HepG2 (cell line): Measurements from ENCODE around the gene HBS1L. TPM values are rescaled to one million over a fixed set of nuclear protein-coding genes. Genes with fewer than 3 reads are reported as not detected.

Experiments used
- ATAC-seq: fragments of 200-7000 bp; cut with Tn5 transposase; 3 replicates; pipeline ENCODE4 v1.9.1; 2020; ENCODE audit warnings: mild to moderate bottlenecking, moderate library complexity
- BruUV-seq: library from RNA; stranded (reverse); fragments of 400-500 nt; replicated peaks from 2 replicates; lab custom pipeline; 2021; lab: Mats Ljungman, UMichigan
- CTCF ChIA-PET: fragments of 300-600 bp; formaldehyde crosslinking; extraction: SDS; loops from one replicate; lab custom pipeline; 2021; ENCODE audit warnings: low total read pairs, inconsistent platforms, low intra/inter-chr PET ratio; lab: Yijun Ruan, JAX
- POLR2A ChIA-PET: fragments of 350-600 bp; sonication (Branson Sonifier 250); formaldehyde crosslinking; loops from one replicate; lab custom pipeline; 2020; ENCODE audit warnings: antibody characterized with exemption, inconsistent platforms; lab: Yijun Ruan, JAX
- DNase-seq: peaks from one replicate; pipeline ENCODE4 v3.0.0-alpha.2; 2015; ENCODE audit warnings: low spot score
- FAIRE-seq: peaks from 3 replicates; lab custom pipeline; 2011; peaks lifted over from hg19 to GRCh38; lab: Jason Lieb, UNC
- H2AFZ ChIP-seq: one replicate; pipeline ENCODE4 v1.6.1; 2011; ENCODE audit warnings: low read length, inconsistent platforms
- H3K27ac ChIP-seq: fragments of 300-600 bp; 3 replicates; pipeline ENCODE4 v1.8.0; 2011; ENCODE audit warnings: mixed run types, mild to moderate bottlenecking, mixed read lengths, low read length, inconsistent platforms; ENCODE audit not compliant: insufficient read depth; ENCODE audit errors: extremely low read length
- H3K27me3 ChIP-seq, 2 experiments: fragments of 200-600 bp in 1 of 2; 2 replicates in 1 of 2; 3 replicates in 1 of 2; pipeline versions ENCODE4 v1.6.0 to v1.8.0; 2011; ENCODE audit warnings: low read length in 2 of 2, mild to moderate bottlenecking in 2 of 2, moderate library complexity in 2 of 2, inconsistent platforms in 1 of 2; ENCODE audit not compliant: insufficient read depth in 2 of 2, control insufficient read depth in 1 of 2
- H3K36me3 ChIP-seq, 2 experiments: fragments of 200-600 bp in 1 of 2; replicated peaks in 1 of 2; 2 replicates in 1 of 2; 3 replicates in 1 of 2; pipeline versions ENCODE4 v1.5.1 to v1.8.0; 2011; ENCODE audit warnings: low read length in 2 of 2, inconsistent platforms in 1 of 2; ENCODE audit not compliant: insufficient read depth in 2 of 2, control insufficient read depth in 1 of 2
- H3K4me1 ChIP-seq: 2 replicates; pipeline ENCODE4 v1.5.1; 2012; ENCODE audit warnings: low read length, inconsistent platforms; ENCODE audit not compliant: insufficient read depth
- H3K4me2 ChIP-seq: 2 replicates; pipeline ENCODE4 v1.6.0; 2011; ENCODE audit warnings: low read depth, low read length, inconsistent platforms
- H3K4me3 ChIP-seq, 3 experiments: fragments of 200-600 bp in 1 of 3; sonication (generic), shearing (Covaris generic) in 1 of 3; replicated peaks in 1 of 3; 2 replicates each; pipeline ENCODE4 v1.5.1; 2011 to 2016; ENCODE audit warnings: low read length in 3 of 3, inconsistent platforms in 2 of 3, low read depth in 2 of 3, mild to moderate bottlenecking in 2 of 3, control low read depth in 1 of 3, mixed read lengths in 1 of 3; ENCODE audit not compliant: insufficient read depth in 1 of 3
- H3K79me2 ChIP-seq: one replicate; pipeline ENCODE4 v1.6.1; 2011; ENCODE audit warnings: low read length, inconsistent platforms; ENCODE audit not compliant: insufficient read depth
- H3K9ac ChIP-seq: 2 replicates; pipeline ENCODE4 v1.6.0; 2011; ENCODE audit warnings: mild to moderate bottlenecking, low read depth, low read length, inconsistent platforms; ENCODE audit not compliant: insufficient read depth
- H3K9me3 ChIP-seq: 2 replicates; pipeline ENCODE4 v1.5.1; 2012; ENCODE audit warnings: mild to moderate bottlenecking, low read length
- H4K20me1 ChIP-seq: 2 replicates; pipeline ENCODE4 v1.6.0; 2011; ENCODE audit warnings: inconsistent platforms, mild to moderate bottlenecking, low read length, moderate library complexity; ENCODE audit not compliant: insufficient read depth
- ELF3 ChIP-seq: IDR thresholded peaks from 2 replicates; pipeline ENCODE4 v1.6.1; 2016; ENCODE audit warnings: missing genetic modification reagents, missing compliant biosample characterization
- KDM6A ChIP-seq: IDR thresholded peaks from 2 replicates; pipeline ENCODE4 v1.6.1; 2016; ENCODE audit warnings: low read depth
- KMT2A ChIP-seq: sonication (generic); formaldehyde crosslinking; IDR thresholded peaks from 2 replicates; pipeline ENCODE4 v1.4.0; 2020; ENCODE audit warnings: missing genetic modification reagents
- RBFOX2 ChIP-seq: fragments of 200-400 bp; formaldehyde crosslinking; IDR thresholded peaks from 2 replicates; pipeline ENCODE4 v1.6.1; 2017; ENCODE audit warnings: low read depth, mild to moderate bottlenecking, low read length
- RFXANK ChIP-seq: IDR thresholded peaks from 2 replicates; pipeline ENCODE4 v1.6.1; 2016
- ZFP36 ChIP-seq: fragments of 150-350 bp; IDR thresholded peaks from 2 replicates; pipeline ENCODE4 v1.6.1; 2018; ENCODE audit warnings: borderline replicate concordance, low read length, low read depth; ENCODE audit not compliant: partially characterized antibody
- ZNF17 ChIP-seq: sonication (generic); formaldehyde crosslinking; IDR thresholded peaks from 2 replicates; pipeline ENCODE4 v1.5.0; 2020; ENCODE audit warnings: mild to moderate bottlenecking, missing genetic modification reagents
- ZNF362 ChIP-seq: sonication (generic); formaldehyde crosslinking; IDR thresholded peaks from 2 replicates; pipeline ENCODE4 v1.4.0; 2020; ENCODE audit warnings: missing genetic modification reagents, mild to moderate bottlenecking, borderline replicate concordance
- ZNF629 ChIP-seq: sonication (generic); formaldehyde crosslinking; conservative IDR thresholded peaks from 2 replicates; pipeline ENCODE4 v1.5.0; 2020; ENCODE audit warnings: missing genetic modification reagents
- ZNF644 ChIP-seq: IDR thresholded peaks from 2 replicates; pipeline ENCODE4 v1.6.1; 2016; ENCODE audit warnings: low read depth
- ZNF747 ChIP-seq: sonication (generic); formaldehyde crosslinking; IDR thresholded peaks from 2 replicates; pipeline ENCODE4 v1.8.1; 2023; ENCODE audit warnings: missing genetic modification reagents, mild to moderate bottlenecking, borderline replicate concordance
- ZNF879 ChIP-seq: sonication (generic); formaldehyde crosslinking; IDR thresholded peaks from 2 replicates; pipeline ENCODE4 v1.8.1; 2023; ENCODE audit warnings: missing genetic modification reagents
- WGBS: methylation state at CpG from one replicate; pipeline ENCODE4 v1.1.6; 2017; ENCODE audit warnings: low lambda C conversion rate; 5-methylcytosine and 5-hydroxymethylcytosine counted together
- in situ Hi-C: cut with HindIII; loops from 2 replicates; pipeline ENCODE4 v1.10.0; 2017; ENCODE audit warnings: low pct_unique_long_range_greater_than_20kb; ENCODE audit not compliant: extremely low pct_ligation_motif_present
- intact Hi-C: fragments of 100-400 bp; cut with micrococcal nuclease; formaldehyde crosslinking; loops from one replicate; pipeline ENCODE4 v1.10.0; 2022; ENCODE audit not compliant: unreplicated experiment
- polyA plus RNA-seq, 8 experiments: library from polyadenylated mRNA; depleted of rRNA in 3 of 8; stranded (reverse) in 7 of 8; unstranded in 1 of 8; fragments of >200 nt; fragmentation: Illumina TruSeq in 4 of 8; extraction: Trizol in 4 of 8; gene quantifications; 2 replicates each; pipeline versions ENCODE4 v1.2.1 to v1.2.3, GENCODE V29; 2011 to 2016; ENCODE audit warnings: low read depth in 4 of 8, missing spikeins in 1 of 8, mixed read lengths in 1 of 8; ENCODE audit not compliant: insufficient read depth in 1 of 8
- total RNA-seq, 5 experiments: library from RNA; depleted of rRNA; stranded (reverse); fragments of >200 nt; fragmentation: Illumina TruSeq; extraction: Trizol; gene quantifications; 2 replicates each; pipeline ENCODE4 v1.2.3, GENCODE V29; 2016; ENCODE audit warnings: low read depth in 1 of 5
- TF ChIP-seq, protein P1 (sequence below): sonication (generic); formaldehyde crosslinking; IDR thresholded peaks from 2 replicates; pipeline ENCODE4 v1.4.0; 2020; ENCODE audit warnings: low read depth, missing genetic modification reagents
- TF ChIP-seq, protein P2 (sequence below): IDR thresholded peaks from 2 replicates; pipeline ENCODE4 v1.4.0; 2020; ENCODE audit warnings: mild to moderate bottlenecking, missing genetic modification reagents
- TF ChIP-seq, protein P3 (sequence below): sonication (generic); formaldehyde crosslinking; IDR thresholded peaks from 2 replicates; pipeline ENCODE4 v1.4.0; 2020; ENCODE audit warnings: mild to moderate bottlenecking, missing genetic modification reagents

Gene HBS1L
- total and polyA plus RNA-seq, 2 of the 13 experiments (the other 11 are each of a cell fraction or from before 2014, with no cell fraction given) = 44.1 to 138 TPM

DNA sequence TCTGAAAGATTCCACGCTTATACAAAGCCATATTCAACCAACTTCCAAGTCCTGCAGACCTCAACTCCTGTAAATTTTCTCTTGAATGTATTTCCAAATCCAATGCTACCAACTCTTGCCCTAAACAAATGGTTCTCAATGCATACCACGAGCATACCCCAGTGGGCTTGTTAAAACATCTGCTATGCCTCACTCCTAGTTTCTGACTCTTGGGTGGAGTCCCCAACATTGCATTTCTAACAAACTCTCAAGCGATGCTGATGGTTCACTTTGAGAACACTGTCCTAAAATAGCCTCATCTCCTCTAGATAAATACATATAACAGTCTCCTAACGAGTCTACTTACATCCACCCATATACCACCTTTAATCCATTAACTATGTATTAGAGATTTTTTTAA, 7.3 kb downstream of the HBS1L start:
- Histone ChIP-seq H3K79me2 (peaks cover 88% of the 10 kb centered on the region), H3K9ac (no peak overlapping the region), H3K4me2 (no peak overlapping the region), H3K36me3 (peaks cover 16 to 43% of the 10 kb centered on the region in 2 experiments), H3K4me3 (no peak overlapping the region), H3K27me3 (no peaks in the 10 kb centered on the region), H4K20me1 (peaks cover 6% of the 10 kb centered on the region), H3K9me3 (no peaks in the 10 kb centered on the region), H3K27ac (no peak overlapping the region), H2AFZ (no peak overlapping the region), H3K4me1 (peaks cover 7% of the 10 kb centered on the region)
- ChIA-PET CTCF (no interaction called here), POLR2A (no interaction called here)
- DNase-seq (no peak), ATAC-seq (no peak), FAIRE-seq (no peak)
- in situ Hi-C loops = no loop called here
- intact Hi-C loops = no loop called here
- no TSS peak for BruUV-seq
- WGBS = 97% methylated on average over 4 of the region's 4 CpGs
- no peak for TF ChIP-seq ZNF879 (CRISPR knock-in tag)
- TF ChIP-seq ZNF644 (CRISPR knock-in tag) = no peak
- TF ChIP-seq RBFOX2 = no peak
- no peak for TF ChIP-seq ZNF17 (CRISPR knock-in tag)
- TF ChIP-seq, protein P1, sequence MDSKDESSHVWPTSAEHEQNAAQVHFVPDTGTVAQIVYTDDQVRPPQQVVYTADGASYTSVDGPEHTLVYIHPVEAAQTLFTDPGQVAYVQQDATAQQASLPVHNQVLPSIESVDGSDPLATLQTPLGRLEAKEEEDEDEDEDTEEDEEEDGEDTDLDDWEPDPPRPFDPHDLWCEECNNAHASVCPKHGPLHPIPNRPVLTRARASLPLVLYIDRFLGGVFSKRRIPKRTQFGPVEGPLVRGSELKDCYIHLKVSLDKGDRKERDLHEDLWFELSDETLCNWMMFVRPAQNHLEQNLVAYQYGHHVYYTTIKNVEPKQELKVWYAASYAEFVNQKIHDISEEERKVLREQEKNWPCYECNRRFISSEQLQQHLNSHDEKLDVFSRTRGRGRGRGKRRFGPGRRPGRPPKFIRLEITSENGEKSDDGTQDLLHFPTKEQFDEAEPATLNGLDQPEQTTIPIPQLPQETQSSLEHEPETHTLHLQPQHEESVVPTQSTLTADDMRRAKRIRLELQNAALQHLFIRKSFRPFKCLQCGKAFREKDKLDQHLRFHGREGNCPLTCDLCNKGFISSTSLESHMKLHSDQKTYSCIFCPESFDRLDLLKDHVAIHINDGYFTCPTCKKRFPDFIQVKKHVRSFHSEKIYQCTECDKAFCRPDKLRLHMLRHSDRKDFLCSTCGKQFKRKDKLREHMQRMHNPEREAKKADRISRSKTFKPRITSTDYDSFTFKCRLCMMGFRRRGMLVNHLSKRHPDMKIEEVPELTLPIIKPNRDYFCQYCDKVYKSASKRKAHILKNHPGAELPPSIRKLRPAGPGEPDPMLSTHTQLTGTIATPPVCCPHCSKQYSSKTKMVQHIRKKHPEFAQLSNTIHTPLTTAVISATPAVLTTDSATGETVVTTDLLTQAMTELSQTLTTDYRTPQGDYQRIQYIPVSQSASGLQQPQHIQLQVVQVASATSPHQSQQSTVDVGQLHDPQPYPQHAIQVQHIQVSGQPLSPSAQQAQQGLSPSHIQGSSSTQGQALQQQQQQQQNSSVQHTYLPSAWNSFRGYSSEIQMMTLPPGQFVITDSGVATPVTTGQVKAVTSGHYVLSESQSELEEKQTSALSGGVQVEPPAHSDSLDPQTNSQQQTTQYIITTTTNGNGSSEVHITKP (CRISPR knock-in tag) = no peak
- no peak for TF ChIP-seq KMT2A
- no peak for TF ChIP-seq RFXANK
- TF ChIP-seq ZNF629 = no peak
- TF ChIP-seq ZNF747 (CRISPR knock-in tag) = no peak
- TF ChIP-seq ZFP36 = no peak
- TF ChIP-seq, protein P2, sequence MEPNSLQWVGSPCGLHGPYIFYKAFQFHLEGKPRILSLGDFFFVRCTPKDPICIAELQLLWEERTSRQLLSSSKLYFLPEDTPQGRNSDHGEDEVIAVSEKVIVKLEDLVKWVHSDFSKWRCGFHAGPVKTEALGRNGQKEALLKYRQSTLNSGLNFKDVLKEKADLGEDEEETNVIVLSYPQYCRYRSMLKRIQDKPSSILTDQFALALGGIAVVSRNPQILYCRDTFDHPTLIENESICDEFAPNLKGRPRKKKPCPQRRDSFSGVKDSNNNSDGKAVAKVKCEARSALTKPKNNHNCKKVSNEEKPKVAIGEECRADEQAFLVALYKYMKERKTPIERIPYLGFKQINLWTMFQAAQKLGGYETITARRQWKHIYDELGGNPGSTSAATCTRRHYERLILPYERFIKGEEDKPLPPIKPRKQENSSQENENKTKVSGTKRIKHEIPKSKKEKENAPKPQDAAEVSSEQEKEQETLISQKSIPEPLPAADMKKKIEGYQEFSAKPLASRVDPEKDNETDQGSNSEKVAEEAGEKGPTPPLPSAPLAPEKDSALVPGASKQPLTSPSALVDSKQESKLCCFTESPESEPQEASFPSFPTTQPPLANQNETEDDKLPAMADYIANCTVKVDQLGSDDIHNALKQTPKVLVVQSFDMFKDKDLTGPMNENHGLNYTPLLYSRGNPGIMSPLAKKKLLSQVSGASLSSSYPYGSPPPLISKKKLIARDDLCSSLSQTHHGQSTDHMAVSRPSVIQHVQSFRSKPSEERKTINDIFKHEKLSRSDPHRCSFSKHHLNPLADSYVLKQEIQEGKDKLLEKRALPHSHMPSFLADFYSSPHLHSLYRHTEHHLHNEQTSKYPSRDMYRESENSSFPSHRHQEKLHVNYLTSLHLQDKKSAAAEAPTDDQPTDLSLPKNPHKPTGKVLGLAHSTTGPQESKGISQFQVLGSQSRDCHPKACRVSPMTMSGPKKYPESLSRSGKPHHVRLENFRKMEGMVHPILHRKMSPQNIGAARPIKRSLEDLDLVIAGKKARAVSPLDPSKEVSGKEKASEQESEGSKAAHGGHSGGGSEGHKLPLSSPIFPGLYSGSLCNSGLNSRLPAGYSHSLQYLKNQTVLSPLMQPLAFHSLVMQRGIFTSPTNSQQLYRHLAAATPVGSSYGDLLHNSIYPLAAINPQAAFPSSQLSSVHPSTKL (CRISPR knock-in tag) = no peak
- TF ChIP-seq ELF3 = no peak
- TF ChIP-seq, protein P3, sequence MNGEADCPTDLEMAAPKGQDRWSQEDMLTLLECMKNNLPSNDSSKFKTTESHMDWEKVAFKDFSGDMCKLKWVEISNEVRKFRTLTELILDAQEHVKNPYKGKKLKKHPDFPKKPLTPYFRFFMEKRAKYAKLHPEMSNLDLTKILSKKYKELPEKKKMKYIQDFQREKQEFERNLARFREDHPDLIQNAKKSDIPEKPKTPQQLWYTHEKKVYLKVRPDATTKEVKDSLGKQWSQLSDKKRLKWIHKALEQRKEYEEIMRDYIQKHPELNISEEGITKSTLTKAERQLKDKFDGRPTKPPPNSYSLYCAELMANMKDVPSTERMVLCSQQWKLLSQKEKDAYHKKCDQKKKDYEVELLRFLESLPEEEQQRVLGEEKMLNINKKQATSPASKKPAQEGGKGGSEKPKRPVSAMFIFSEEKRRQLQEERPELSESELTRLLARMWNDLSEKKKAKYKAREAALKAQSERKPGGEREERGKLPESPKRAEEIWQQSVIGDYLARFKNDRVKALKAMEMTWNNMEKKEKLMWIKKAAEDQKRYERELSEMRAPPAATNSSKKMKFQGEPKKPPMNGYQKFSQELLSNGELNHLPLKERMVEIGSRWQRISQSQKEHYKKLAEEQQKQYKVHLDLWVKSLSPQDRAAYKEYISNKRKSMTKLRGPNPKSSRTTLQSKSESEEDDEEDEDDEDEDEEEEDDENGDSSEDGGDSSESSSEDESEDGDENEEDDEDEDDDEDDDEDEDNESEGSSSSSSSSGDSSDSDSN = no peak
- no peak for TF ChIP-seq KDM6A
- TF ChIP-seq ZNF362 = no peak
